HG03064 (cell line): Measurements from ENCODE around the gene BCAP31.

Experiments used
- ATAC-seq: cut with Tn5 transposase; IDR thresholded peaks from one replicate; pipeline ENCODE4 v1.9.1; 2021; ENCODE audit warnings: low read depth; ENCODE audit not compliant: unreplicated experiment

The BCAP31 gene

GRCh38 chrX:153662266-153662665 is 61.9 kb downstream of the BCAP31 start:
- no peak for ATAC-seq

- no peak for ATAC-seq
Measured at GRCh38 chrX:153659268-153659667, 64.9 kb downstream of the BCAP31 start.

GRCh38 chrX:153657161-153657560 is 67.0 kb downstream of the BCAP31 start:
- no peak for ATAC-seq

GRCh38 chrX:153653556-153653955 is 70.6 kb downstream of the BCAP31 start:
- ATAC-seq, result no peak

GRCh38 chrX:153651540-153652079 is 72.6 kb downstream of the BCAP31 start:
- no peak for ATAC-seq

GRCh38 chrX:153650959-153651358 is 73.2 kb downstream of the BCAP31 start:
- no peak for ATAC-seq
